IMR-90 (cell line): ENCODE measurements around the gene POU4F1. TPM values are rescaled to one million over a fixed set of nuclear protein-coding genes. Genes with fewer than 3 reads are reported as not detected.

Experiments used
- ATAC-seq: fragments of 200-7000 bp; cut with Tn5 transposase; 2 replicates; pipeline ENCODE4 v1.9.1; 2020; ENCODE audit warnings: low read depth, mild to moderate bottlenecking, moderate library complexity
- BruUV-seq: library from RNA; stranded (reverse); fragments of 400-500 nt; replicated peaks from 2 replicates; lab custom pipeline; 2021; lab: Mats Ljungman, UMichigan
- CTCF ChIA-PET: fragments of 300-600 bp; formaldehyde crosslinking; extraction: SDS; loops from one replicate; lab custom pipeline; 2021; ENCODE audit warnings: antibody characterized with exemption; lab: Yijun Ruan, JAX
- POLR2A ChIA-PET: fragments of 300-600 bp; sonication (Branson Sonifier 250); formaldehyde crosslinking; loops from one replicate; lab custom pipeline; 2022; ENCODE audit warnings: antibody characterized with exemption; ENCODE audit not compliant: unreplicated experiment; lab: Charles Lee
- DNase-seq: peaks from one replicate; pipeline ENCODE4 v3.0.0; 2013
- H2AFZ ChIP-seq: replicated peaks from 2 replicates; pipeline ENCODE3; 2013; ENCODE audit warnings: low read length, mild to moderate bottlenecking; ENCODE audit not compliant: poor library complexity
- H2AK5ac ChIP-seq: 2 replicates; pipeline ENCODE4 v1.6.1; 2013; ENCODE audit warnings: low read depth, low read length, inconsistent platforms
- H2AK9ac ChIP-seq: replicated peaks from 2 replicates; pipeline ENCODE3; 2013; ENCODE audit warnings: mild to moderate bottlenecking, low read depth, low read length, moderate library complexity; ENCODE audit not compliant: poor library complexity
- H2BK120ac ChIP-seq: 2 replicates; pipeline ENCODE4 v1.6.1; 2013; ENCODE audit warnings: low read depth, low read length, inconsistent platforms
- H2BK15ac ChIP-seq: 3 replicates; pipeline ENCODE4 v1.6.1; 2013; ENCODE audit warnings: low read depth, low read length, inconsistent platforms
- H2BK20ac ChIP-seq: 2 replicates; pipeline ENCODE4 v1.6.1; 2013; ENCODE audit warnings: low read depth, mild to moderate bottlenecking, inconsistent platforms, low read length, moderate library complexity
- H2BK5ac ChIP-seq: 2 replicates; pipeline ENCODE4 v1.6.1; 2013; ENCODE audit warnings: mild to moderate bottlenecking, low read depth, low read length, inconsistent platforms; ENCODE audit not compliant: poor library complexity, severe bottlenecking
- H3K14ac ChIP-seq: replicated peaks from 2 replicates; pipeline ENCODE4 v1.6.1; 2013; ENCODE audit warnings: low read depth, low read length, inconsistent platforms
- H3K18ac ChIP-seq: 2 replicates; pipeline ENCODE4 v1.6.1; 2013; ENCODE audit warnings: low read depth, low read length, control low read depth
- H3K23ac ChIP-seq: 2 replicates; pipeline ENCODE4 v1.6.1; 2013; ENCODE audit warnings: low read depth, low read length, inconsistent platforms
- H3K27ac ChIP-seq: 2 replicates; pipeline ENCODE4 v1.5.1; 2013; ENCODE audit warnings: mild to moderate bottlenecking, control low read depth, low read length; ENCODE audit not compliant: insufficient read depth
- H3K27me3 ChIP-seq: 2 replicates; pipeline ENCODE4 v1.6.1; 2013; ENCODE audit warnings: low read length; ENCODE audit not compliant: control insufficient read depth, insufficient read depth
- H3K36me3 ChIP-seq: 2 replicates; pipeline ENCODE4 v1.6.1; 2013; ENCODE audit warnings: low read length, mixed read lengths; ENCODE audit not compliant: control insufficient read depth, insufficient read depth
- H3K4ac ChIP-seq: 2 replicates; pipeline ENCODE4 v1.6.1; 2013; ENCODE audit warnings: low read depth, low read length, inconsistent platforms
- H3K4me1 ChIP-seq: 2 replicates; pipeline ENCODE4 v1.6.1; 2013; ENCODE audit warnings: low read length, mixed read lengths; ENCODE audit not compliant: control insufficient read depth, insufficient read depth
- H3K4me2 ChIP-seq: 2 replicates; pipeline ENCODE4 v1.6.1; 2013; ENCODE audit warnings: low read depth, mild to moderate bottlenecking, control low read depth, low read length, moderate library complexity
- H3K4me3 ChIP-seq: 2 replicates; pipeline ENCODE4 v1.5.1; 2013; ENCODE audit warnings: low read depth, mild to moderate bottlenecking, control low read depth, low read length, moderate library complexity; ENCODE audit not compliant: insufficient read depth
- H3K56ac ChIP-seq: 2 replicates; pipeline ENCODE4 v1.6.1; 2013; ENCODE audit warnings: low read length, inconsistent platforms; ENCODE audit not compliant: insufficient read depth; ENCODE audit errors: extremely low read depth
- H3K79me1 ChIP-seq, 2 experiments: 2 replicates each; pipeline ENCODE4 v1.6.1; 2013; ENCODE audit warnings: low read length in 2 of 2, inconsistent platforms in 1 of 2, low read depth in 1 of 2
- H3K9ac ChIP-seq: 2 replicates; pipeline ENCODE4 v1.6.1; 2013; ENCODE audit warnings: low read depth, low read length, control low read depth
- H3K9me1 ChIP-seq: 2 replicates; pipeline ENCODE4 v1.6.1; 2013; ENCODE audit warnings: low read length, inconsistent platforms; ENCODE audit not compliant: insufficient read depth
- H3K9me3 ChIP-seq: 2 replicates; pipeline ENCODE4 v1.6.1; 2013; ENCODE audit warnings: low read length; ENCODE audit not compliant: control insufficient read depth, insufficient read depth
- H4K20me1 ChIP-seq: 2 replicates; pipeline ENCODE4 v1.6.1; 2013; ENCODE audit warnings: low read length, inconsistent platforms; ENCODE audit not compliant: insufficient read depth
- H4K5ac ChIP-seq: 2 replicates; pipeline ENCODE4 v1.6.1; 2013; ENCODE audit warnings: mild to moderate bottlenecking, low read depth, low read length, control low read depth
- H4K8ac ChIP-seq, 2 experiments: 2 replicates each; pipeline ENCODE4 v1.6.1; 2013; ENCODE audit warnings: low read depth in 2 of 2, low read length in 2 of 2, control low read depth in 1 of 2, inconsistent platforms in 1 of 2
- H4K91ac ChIP-seq: 2 replicates; pipeline ENCODE4 v1.6.1; 2013; ENCODE audit warnings: low read depth, low read length, inconsistent platforms; ENCODE audit not compliant: insufficient read depth
- BHLHE40 ChIP-seq: fragments of 150-350 bp; IDR thresholded peaks from 2 replicates; pipeline ENCODE4 v1.6.1; 2016; ENCODE audit warnings: mild to moderate bottlenecking, low read depth, low read length
- CEBPB ChIP-seq: IDR thresholded peaks from 2 replicates; pipeline ENCODE4 v1.6.1; 2012; ENCODE audit warnings: low read depth, low read length, improper control_type of control experiment
- CHD1 ChIP-seq: IDR thresholded peaks from 2 replicates; pipeline ENCODE4 v1.6.1; 2012; ENCODE audit warnings: low read depth, low read length, improper control_type of control experiment
- MAFK ChIP-seq: IDR thresholded peaks from 2 replicates; pipeline ENCODE4 v1.6.1; 2012; ENCODE audit warnings: low read depth, low read length, improper control_type of control experiment
- MAZ ChIP-seq: IDR thresholded peaks from 2 replicates; pipeline ENCODE4 v1.6.1; 2012; ENCODE audit warnings: low read depth, mild to moderate bottlenecking, low read length, improper control_type of control experiment, moderate library complexity, borderline replicate concordance
- MXI1 ChIP-seq: IDR thresholded peaks from 2 replicates; pipeline ENCODE4 v1.6.1; 2012; ENCODE audit warnings: low read depth, mild to moderate bottlenecking, low read length, moderate library complexity, borderline replicate concordance
- NFE2L2 ChIP-seq: fragments of 150-350 bp; IDR thresholded peaks from 2 replicates; pipeline ENCODE4 v1.6.1; 2016; ENCODE audit warnings: low read depth, mild to moderate bottlenecking, low read length
- POLR2A ChIP-seq: IDR thresholded peaks from 2 replicates; pipeline ENCODE4 v1.6.1; 2012; ENCODE audit warnings: mild to moderate bottlenecking, low read depth, low read length
- RAD21 ChIP-seq: IDR thresholded peaks from 2 replicates; pipeline ENCODE4 v1.6.1; 2012; ENCODE audit warnings: low read length, improper control_type of control experiment
- RCOR1 ChIP-seq: IDR thresholded peaks from 2 replicates; pipeline ENCODE4 v1.6.1; 2012; ENCODE audit warnings: mild to moderate bottlenecking, low read length, improper control_type of control experiment; ENCODE audit not compliant: insufficient replicate concordance
- RFX5 ChIP-seq: IDR thresholded peaks from 2 replicates; pipeline ENCODE4 v1.8.0; 2012; ENCODE audit warnings: low read depth, mild to moderate bottlenecking, low read length, moderate library complexity
- SMC3 ChIP-seq: fragments of 150-350 bp; IDR thresholded peaks from 2 replicates; pipeline ENCODE4 v1.6.1; 2016; ENCODE audit warnings: low read depth, mild to moderate bottlenecking, antibody characterized with exemption, low read length, moderate library complexity
- WGBS, 2 experiments: methylation state at CpG; one replicate each; pipeline versions ENCODE4 v1.1.5 to v1.1.7; 2013; ENCODE audit warnings: missing lambda C conversion rate in 2 of 2; ENCODE audit not compliant: insufficient read length in 1 of 2; ENCODE audit errors: extremely low coverage in 2 of 2; 5-methylcytosine and 5-hydroxymethylcytosine counted together
- dilution Hi-C: fragments of 300-500 bp; cut with HindIII; formaldehyde crosslinking; loops from one replicate; pipeline ENCODE4 v1.14.3; 2018; ENCODE audit warnings: low sequenced_read_pairs; ENCODE audit not compliant: unreplicated experiment
- in situ Hi-C: fragments of 300-500 bp; cut with MboI; formaldehyde crosslinking; loops from 3 replicates; pipeline ENCODE4 v1.14.3; 2019; ENCODE audit warnings: low sequenced_read_pairs, inconsistent platforms, mixed read lengths
- intact Hi-C: fragments of 100-400 bp; cut with micrococcal nuclease; formaldehyde crosslinking; loops from 2 replicates; pipeline ENCODE4 v1.10.0; 2022
- polyA plus RNA-seq, 3 experiments: library from polyadenylated mRNA; depleted of rRNA; stranded (reverse); fragments of >200 nt; gene quantifications; 2 replicates each; pipeline ENCODE4 v1.2.3, GENCODE V29; 2012; ENCODE audit warnings: low replicate concordance in 1 of 3
- total RNA-seq: library from RNA; depleted of rRNA; stranded (reverse); fragments of >200 nt; gene quantifications from 2 replicates; pipeline ENCODE4 v1.2.3, GENCODE V29; 2012
- TF ChIP-seq, protein P1 (sequence below): conservative IDR thresholded peaks from 2 replicates; pipeline ENCODE4 v1.5.1; 2012; ENCODE audit warnings: mild to moderate bottlenecking, low read depth, low read length, improper control_type of control experiment
- TF ChIP-seq, protein P2 (sequence below): fragments of 150-350 bp; IDR thresholded peaks from 2 replicates; pipeline ENCODE4 v1.6.1; 2016; ENCODE audit warnings: low read depth, mild to moderate bottlenecking, low read length, moderate library complexity, borderline replicate concordance

The POU4F1 gene
- total and polyA plus RNA-seq, 2 of the 4 experiments (the other 2 are of a cell fraction): 0.02 TPM; not detected in 1

DNA sequence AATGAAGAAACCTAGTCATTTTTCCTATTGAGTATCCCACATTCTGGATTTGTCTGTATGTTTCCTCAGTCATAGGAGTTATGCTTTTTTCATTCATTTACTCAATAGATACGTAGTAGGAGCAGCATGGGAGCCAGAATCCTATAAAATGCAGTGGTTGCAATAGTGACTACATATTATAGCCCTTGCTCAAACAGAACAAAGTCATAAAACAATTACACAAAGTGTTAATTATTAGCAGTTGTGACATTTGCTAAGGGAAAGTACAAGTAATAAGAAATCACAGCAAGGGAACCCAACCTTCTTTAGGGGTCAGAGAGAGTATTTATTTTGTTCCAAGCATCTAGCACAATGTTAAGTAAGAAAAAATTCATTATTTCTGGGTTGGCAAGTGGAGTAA lies 27.7 kb upstream of the POU4F1 start:
- in situ Hi-C loops: no loop called here
- POLR2A ChIA-PET: no interaction called here
- peaks cover 0 to 2% of the 10 kb centered on the region in 2 experiments; a peak in 2 of 4 replicates for H3K79me1 ChIP-seq

More for the DNA sequence above, 27.7 kb upstream of the POU4F1 start:
- H3K4me2 ChIP-seq: no peak overlapping the region
- H2BK20ac ChIP-seq: no peak overlapping the region
- DNase-seq (no peak), ATAC-seq (no peak)
- peaks cover 6% of the 10 kb centered on the region for H3K36me3 ChIP-seq
- H3K9ac ChIP-seq: no peak overlapping the region
- no peak overlapping the region for H3K23ac ChIP-seq
- H3K4me1 ChIP-seq: no peaks in the 10 kb centered on the region
- no peak overlapping the region for H3K14ac ChIP-seq
- no peaks in the 10 kb centered on the region for H3K27me3 ChIP-seq
- H3K9me3 ChIP-seq: no peaks in the 10 kb centered on the region
- no peak overlapping the region for H2BK15ac ChIP-seq
- H4K91ac ChIP-seq: no peak overlapping the region
- no peak overlapping the region for H2AFZ ChIP-seq
- no peak overlapping the region for H4K8ac ChIP-seq
- no peaks in the 10 kb centered on the region for H3K9me1 ChIP-seq
- H3K4ac ChIP-seq: no peak overlapping the region
- no peak overlapping the region for H2AK5ac ChIP-seq
- H3K27ac ChIP-seq: no peak overlapping the region
- no peak for TF ChIP-seq RAD21
- TF ChIP-seq MAFK: no peak
- no peak for TF ChIP-seq RFX5
- no peak for TF ChIP-seq CEBPB
- no peak for TF ChIP-seq MXI1
- TF ChIP-seq, protein P1, sequence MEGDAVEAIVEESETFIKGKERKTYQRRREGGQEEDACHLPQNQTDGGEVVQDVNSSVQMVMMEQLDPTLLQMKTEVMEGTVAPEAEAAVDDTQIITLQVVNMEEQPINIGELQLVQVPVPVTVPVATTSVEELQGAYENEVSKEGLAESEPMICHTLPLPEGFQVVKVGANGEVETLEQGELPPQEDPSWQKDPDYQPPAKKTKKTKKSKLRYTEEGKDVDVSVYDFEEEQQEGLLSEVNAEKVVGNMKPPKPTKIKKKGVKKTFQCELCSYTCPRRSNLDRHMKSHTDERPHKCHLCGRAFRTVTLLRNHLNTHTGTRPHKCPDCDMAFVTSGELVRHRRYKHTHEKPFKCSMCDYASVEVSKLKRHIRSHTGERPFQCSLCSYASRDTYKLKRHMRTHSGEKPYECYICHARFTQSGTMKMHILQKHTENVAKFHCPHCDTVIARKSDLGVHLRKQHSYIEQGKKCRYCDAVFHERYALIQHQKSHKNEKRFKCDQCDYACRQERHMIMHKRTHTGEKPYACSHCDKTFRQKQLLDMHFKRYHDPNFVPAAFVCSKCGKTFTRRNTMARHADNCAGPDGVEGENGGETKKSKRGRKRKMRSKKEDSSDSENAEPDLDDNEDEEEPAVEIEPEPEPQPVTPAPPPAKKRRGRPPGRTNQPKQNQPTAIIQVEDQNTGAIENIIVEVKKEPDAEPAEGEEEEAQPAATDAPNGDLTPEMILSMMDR: no peak
- TF ChIP-seq, protein P2, sequence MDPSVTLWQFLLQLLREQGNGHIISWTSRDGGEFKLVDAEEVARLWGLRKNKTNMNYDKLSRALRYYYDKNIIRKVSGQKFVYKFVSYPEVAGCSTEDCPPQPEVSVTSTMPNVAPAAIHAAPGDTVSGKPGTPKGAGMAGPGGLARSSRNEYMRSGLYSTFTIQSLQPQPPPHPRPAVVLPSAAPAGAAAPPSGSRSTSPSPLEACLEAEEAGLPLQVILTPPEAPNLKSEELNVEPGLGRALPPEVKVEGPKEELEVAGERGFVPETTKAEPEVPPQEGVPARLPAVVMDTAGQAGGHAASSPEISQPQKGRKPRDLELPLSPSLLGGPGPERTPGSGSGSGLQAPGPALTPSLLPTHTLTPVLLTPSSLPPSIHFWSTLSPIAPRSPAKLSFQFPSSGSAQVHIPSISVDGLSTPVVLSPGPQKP: no peak
- no peak for TF ChIP-seq MAZ
- TF ChIP-seq NFE2L2: no peak
- TF ChIP-seq SMC3: no peak
- no peak for TF ChIP-seq RCOR1
- TF ChIP-seq CHD1: no peak
- TF ChIP-seq BHLHE40: no peak
- no peak for TF ChIP-seq POLR2A
- no peak overlapping the region for H3K56ac ChIP-seq
- no peaks in the 10 kb centered on the region for H4K20me1 ChIP-seq
- H2BK120ac ChIP-seq: no peak overlapping the region
- H2BK5ac ChIP-seq: no peak overlapping the region
- dilution Hi-C loops (no loop called here), intact Hi-C loops (no loop called here)
- BruUV-seq: no TSS peak
- WGBS, 2 experiments: no CpG with 5 or more reads among the region's 1 CpG
- no peak overlapping the region for H2AK9ac ChIP-seq
- H4K5ac ChIP-seq: no peak overlapping the region
- CTCF ChIA-PET: no interaction called here
- no peak overlapping the region for H3K4me3 ChIP-seq
- no peak overlapping the region for H3K18ac ChIP-seq
